Panc1 (cell line): ENCODE measurements around the gene PIK3R1.

Experiments used
- CTCF ChIP-seq: fragments of 450-650 bp; IDR thresholded peaks from 2 replicates; pipeline ENCODE4 v1.5.1; 2017; ENCODE audit warnings: mild to moderate bottlenecking
- SIN3A ChIP-seq: IDR thresholded peaks from 2 replicates; pipeline ENCODE4 v1.6.1; 2012; ENCODE audit warnings: low read depth, mild to moderate bottlenecking, low read length, moderate library complexity, borderline replicate concordance; ENCODE audit not compliant: insufficient read depth

- TF ChIP-seq CTCF = no peak
- TF ChIP-seq SIN3A = no peak
These were observed 50.9 kb downstream of the PIK3R1 start for GRCh38 chr5:68266457-68266856.
